Mesenchymal stem cell (in vitro differentiated cells and primary cell): ENCODE measurements around the gene DDX42.

Source experiments
- DNase-seq: peaks from one replicate; pipeline ENCODE4 v3.0.0-alpha.2; 2013
- H2AFZ ChIP-seq: one replicate; pipeline ENCODE4 v1.6.1; 2013; ENCODE audit warnings: low read depth, mild to moderate bottlenecking, control low read depth, inconsistent platforms, low read length, moderate library complexity
- H2AK5ac ChIP-seq: 2 replicates; pipeline ENCODE4 v1.6.1; 2013; ENCODE audit warnings: low read length, moderate library complexity, mild to moderate bottlenecking, inconsistent platforms; ENCODE audit not compliant: severe bottlenecking
- H2BK120ac ChIP-seq: one replicate; pipeline ENCODE4 v1.6.1; 2013; ENCODE audit warnings: low read depth, mild to moderate bottlenecking, inconsistent platforms, low read length, moderate library complexity
- H2BK12ac ChIP-seq, 2 experiments: one replicate each; pipeline ENCODE4 v1.6.1; 2013; ENCODE audit warnings: inconsistent platforms in 2 of 2, low read length in 2 of 2, mild to moderate bottlenecking in 2 of 2, moderate library complexity in 2 of 2, control low read depth in 1 of 2
- H2BK15ac ChIP-seq: one replicate; pipeline ENCODE4 v1.6.1; 2013; ENCODE audit warnings: mild to moderate bottlenecking, low read depth, inconsistent platforms; ENCODE audit not compliant: poor library complexity, severe bottlenecking
- H2BK5ac ChIP-seq: 2 replicates; pipeline ENCODE4 v1.6.1; 2013; ENCODE audit warnings: low read depth, mild to moderate bottlenecking, low read length, control low read depth, inconsistent platforms; ENCODE audit not compliant: poor library complexity, severe bottlenecking
- H3K14ac ChIP-seq, 2 experiments: one replicate each; pipeline ENCODE4 v1.6.1; 2013; ENCODE audit warnings: inconsistent platforms in 2 of 2, low read length in 2 of 2, control low read depth in 1 of 2, mild to moderate bottlenecking in 1 of 2, moderate library complexity in 1 of 2
- H3K18ac ChIP-seq, 2 experiments: one replicate each; pipeline ENCODE4 v1.6.1; 2013; ENCODE audit warnings: inconsistent platforms in 2 of 2, low read length in 2 of 2, control low read depth in 1 of 2, low read depth in 1 of 2, mild to moderate bottlenecking in 1 of 2
- H3K23ac ChIP-seq, 2 experiments: one replicate each; pipeline ENCODE4 v1.6.1; 2013; ENCODE audit warnings: inconsistent platforms in 2 of 2, low read length in 2 of 2, mild to moderate bottlenecking in 2 of 2, moderate library complexity in 2 of 2, control low read depth in 1 of 2
- H3K27ac ChIP-seq: 2 replicates; pipeline ENCODE4 v1.5.1; 2013; ENCODE audit warnings: mild to moderate bottlenecking, moderate library complexity, low read length, control low read depth, inconsistent platforms; ENCODE audit not compliant: poor library complexity, severe bottlenecking
- H3K27me3 ChIP-seq, 2 experiments: 2 replicates each; pipeline versions ENCODE4 v1.6.1 to v1.7.0; 2013; ENCODE audit warnings: low read length in 2 of 2, mild to moderate bottlenecking in 2 of 2, moderate library complexity in 2 of 2, control low read depth in 1 of 2, inconsistent platforms in 1 of 2; ENCODE audit not compliant: control insufficient read depth in 1 of 2, insufficient read depth in 1 of 2
- H3K36me3 ChIP-seq, 2 experiments: 2 replicates each; pipeline versions ENCODE4 v1.6.1 to v1.7.0; 2013; ENCODE audit warnings: low read length in 2 of 2, control low read depth in 1 of 2, inconsistent platforms in 1 of 2, low read depth in 1 of 2, mild to moderate bottlenecking in 1 of 2; ENCODE audit not compliant: insufficient read depth in 2 of 2, control insufficient read depth in 1 of 2
- H3K4ac ChIP-seq, 2 experiments: one replicate each; pipeline ENCODE4 v1.6.1; 2013; ENCODE audit warnings: inconsistent platforms in 2 of 2, low read length in 2 of 2, mild to moderate bottlenecking in 2 of 2, moderate library complexity in 2 of 2, control low read depth in 1 of 2, low read depth in 1 of 2
- H3K4me1 ChIP-seq: 2 replicates; pipeline ENCODE4 v1.6.1; 2013; ENCODE audit warnings: low read depth, low read length, control low read depth; ENCODE audit not compliant: control insufficient read depth, insufficient read depth
- H3K4me2 ChIP-seq: 2 replicates; pipeline ENCODE4 v1.6.1; 2013; ENCODE audit warnings: low read length, mild to moderate bottlenecking, inconsistent platforms; ENCODE audit not compliant: poor library complexity, severe bottlenecking
- H3K4me3 ChIP-seq, 2 experiments: 2 replicates each; pipeline versions ENCODE4 v1.5.1 to v1.7.0; 2013; ENCODE audit warnings: low read length in 2 of 2, mild to moderate bottlenecking in 2 of 2, control low read depth in 1 of 2, low read depth in 1 of 2; ENCODE audit not compliant: insufficient read depth in 1 of 2
- H3K79me1 ChIP-seq: replicated peaks from 2 replicates; pipeline ENCODE4 v1.6.1; 2013; ENCODE audit warnings: mild to moderate bottlenecking, control low read depth, low read length, inconsistent platforms; ENCODE audit not compliant: poor library complexity, severe bottlenecking
- H3K9ac ChIP-seq: 2 replicates; pipeline ENCODE4 v1.7.0; 2013; ENCODE audit warnings: mild to moderate bottlenecking, low read length, moderate library complexity
- H3K9me3 ChIP-seq: 2 replicates; pipeline ENCODE4 v1.7.0; 2013; ENCODE audit warnings: mild to moderate bottlenecking, low read length; ENCODE audit not compliant: control insufficient read depth
- H4K8ac ChIP-seq: one replicate; pipeline ENCODE4 v1.6.1; 2013; ENCODE audit warnings: inconsistent platforms, mild to moderate bottlenecking, low read length, moderate library complexity
- H4K91ac ChIP-seq: one replicate; pipeline ENCODE4 v1.6.1; 2013; ENCODE audit warnings: mild to moderate bottlenecking, low read length, inconsistent platforms
- WGBS: methylation state at CpG from one replicate; pipeline ENCODE4 v1.1.7; 2013; ENCODE audit warnings: mixed read lengths; 5-methylcytosine and 5-hydroxymethylcytosine counted together

The DDX42 gene

DNA sequence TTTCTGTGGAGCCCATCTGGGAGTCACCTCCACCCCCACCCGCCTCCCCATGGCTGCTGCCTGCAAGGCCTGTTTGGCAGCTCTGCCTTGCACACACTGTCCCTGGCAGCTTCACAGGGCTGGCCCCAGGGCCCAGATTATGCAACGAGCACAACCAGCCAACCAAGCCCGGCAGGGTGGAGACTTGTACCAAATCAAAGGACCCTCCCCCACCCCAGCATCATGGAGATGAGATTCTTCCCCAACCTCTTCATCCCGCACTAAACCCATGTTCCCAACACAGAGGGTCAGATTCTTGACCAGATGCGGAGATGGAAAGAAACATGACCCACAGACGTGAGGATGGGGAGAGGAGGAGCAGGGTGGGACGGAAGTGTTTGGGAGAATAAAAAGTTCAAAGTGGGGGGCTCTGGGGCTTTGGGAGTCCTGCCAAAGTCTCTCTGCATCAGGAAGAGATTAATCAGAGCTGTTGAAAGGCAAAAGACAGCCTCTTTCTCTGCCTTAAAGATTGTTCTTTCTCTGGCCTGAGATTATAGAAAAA is 64.7 kb downstream of the DDX42 start:
- no peak overlapping the region for H2AK5ac ChIP-seq
- peak; percentile 20 for DNase-seq
- H3K4me3 ChIP-seq, result peak overlapping the region in 1 of 2 experiments; percentile 60
- no peak overlapping the region for H2BK15ac ChIP-seq
- H3K27me3 ChIP-seq, result no peaks in the 10 kb centered on the region
- peaks cover 37% of the 10 kb centered on the region for H3K79me1 ChIP-seq
- H3K14ac ChIP-seq, result no peak overlapping the region
- no peak overlapping the region for H3K4me2 ChIP-seq
- H2BK120ac ChIP-seq, result no peak overlapping the region
- no peaks in the 10 kb centered on the region for H3K9me3 ChIP-seq
- H3K18ac ChIP-seq, result no peak overlapping the region
- H4K8ac ChIP-seq, result no peak overlapping the region
- WGBS, result 76% methylated on average over 7 of the region's 7 CpGs
- no peak overlapping the region for H2BK12ac ChIP-seq
- H3K27ac ChIP-seq, result no peak overlapping the region
- H2AFZ ChIP-seq, result no peak overlapping the region
- H2BK5ac ChIP-seq, result no peak overlapping the region
- H4K91ac ChIP-seq, result peak overlapping the region; percentile 54
- H3K4ac ChIP-seq, result no peak overlapping the region
- H3K9ac ChIP-seq, result peak overlapping the region; percentile 77
- H3K4me1 ChIP-seq, result peaks cover 35% of the 10 kb centered on the region
- H3K23ac ChIP-seq, result peak overlapping the region in 1 of 2 experiments; percentile 27
- H3K36me3 ChIP-seq, result peaks cover 38 to 43% of the 10 kb centered on the region in 2 experiments

DNA sequence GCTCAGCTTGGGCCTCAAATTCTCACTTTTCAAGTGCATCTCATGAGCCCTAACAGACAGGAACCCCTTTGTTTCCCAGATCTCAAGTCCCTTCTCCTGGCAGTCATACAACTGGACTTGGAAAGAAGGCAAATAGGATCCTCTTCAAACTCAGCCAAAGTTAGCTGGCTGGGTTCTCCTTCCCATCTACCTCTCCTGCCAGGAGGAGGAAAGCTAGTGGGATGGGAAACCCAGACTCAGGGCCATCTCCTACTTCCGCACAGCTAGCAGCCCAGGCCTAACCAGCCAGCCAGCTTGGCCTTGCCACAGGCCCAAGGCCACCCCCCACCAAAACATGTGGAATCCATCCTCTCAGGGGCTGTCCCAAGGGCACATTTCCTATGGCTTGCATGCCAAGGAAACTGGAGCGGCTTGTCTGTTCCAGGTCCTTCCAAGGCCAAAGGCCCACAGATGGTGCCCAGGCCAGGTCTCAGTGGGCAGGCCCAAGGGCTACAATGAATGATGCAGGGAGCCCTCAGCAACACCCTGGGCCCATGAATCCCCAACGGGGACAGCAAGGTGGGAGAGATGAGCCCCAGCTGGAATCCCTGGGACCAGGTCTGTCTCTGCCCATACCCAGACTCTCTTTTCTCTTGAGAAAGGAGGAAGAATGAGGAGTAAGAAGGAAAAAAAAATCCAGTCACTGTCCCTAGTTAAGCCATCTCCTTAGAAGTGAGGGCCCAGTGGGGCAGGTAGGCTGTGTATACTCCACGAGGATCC is 66.8 kb downstream of the DDX42 start:
- Histone ChIP-seq H3K36me3 (peaks cover 17 to 27% of the 10 kb centered on the region in 2 experiments), H2AFZ (no peak overlapping the region), H3K79me1 (peaks cover 31% of the 10 kb centered on the region), H3K27me3 (no peaks in the 10 kb centered on the region), H3K9ac (peak overlapping the region; percentile 95), H2BK120ac (no peak overlapping the region), H3K23ac (peak overlapping the region in 1 of 2 experiments; percentile 47), H3K18ac (peak overlapping the region in 1 of 2 experiments; percentile 71), H3K4me2 (peak overlapping the region; percentile 97), H2BK5ac (no peak overlapping the region), H2AK5ac (no peak overlapping the region), H3K4me1 (peaks cover 33% of the 10 kb centered on the region), H3K4me3 (peak overlapping the region in 1 of 2 experiments; percentile 96), H3K4ac (peak overlapping the region in 1 of 2 experiments; percentile 15), H2BK12ac (peak overlapping the region in 1 of 2 experiments; percentile 29), H3K9me3 (no peaks in the 10 kb centered on the region), H3K27ac (peak overlapping the region; percentile 79), H2BK15ac (peak overlapping the region; percentile 9), H3K14ac (no peak overlapping the region), H4K8ac (peak overlapping the region; percentile 19), H4K91ac (no peak overlapping the region)
- peak; percentile 11 for DNase-seq
- 83% methylated on average over 3 of the region's 4 CpGs for WGBS

DNA sequence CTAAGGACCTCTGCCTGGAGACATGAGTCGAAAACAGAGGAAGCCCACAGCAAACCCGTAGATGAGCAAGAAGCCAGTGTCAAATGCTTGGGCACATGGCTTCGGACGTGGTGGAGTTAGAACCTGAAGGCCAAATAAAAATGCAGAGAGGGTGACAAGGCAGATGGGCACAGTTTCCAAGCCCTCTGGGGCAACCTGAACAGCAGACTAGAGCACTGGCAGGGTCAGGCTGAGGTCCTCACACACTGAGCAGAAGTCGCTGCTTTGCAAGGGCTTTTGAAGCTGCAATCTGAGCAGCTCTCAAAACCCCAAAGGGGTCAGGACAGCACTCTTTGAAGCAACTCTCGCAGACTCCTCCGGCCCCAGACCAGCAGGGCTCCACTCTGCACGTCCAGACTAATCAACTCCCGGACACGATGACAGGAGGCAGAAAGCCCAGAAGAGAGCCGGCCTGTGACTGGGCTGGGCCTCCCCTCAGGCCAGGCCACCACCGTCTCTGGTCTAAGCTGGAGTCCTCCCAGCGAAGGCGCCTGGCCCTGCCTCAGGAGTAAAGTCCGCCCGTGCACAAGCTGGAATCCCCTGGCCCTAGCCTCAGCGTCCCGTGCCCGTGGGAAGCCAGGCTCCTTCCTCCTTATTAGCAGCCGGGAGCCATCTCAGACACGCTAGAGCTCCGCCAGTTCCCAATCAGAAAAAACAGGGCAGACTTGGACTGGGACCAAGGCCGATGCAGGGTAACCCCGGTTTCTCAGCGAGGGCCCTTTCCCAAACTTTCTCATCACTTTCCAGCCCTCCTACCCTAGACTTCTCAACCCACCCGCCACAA is 67.6 kb downstream of the DDX42 start:
- H3K23ac ChIP-seq, result peak overlapping the region in 1 of 2 experiments; percentile 20
- H2BK15ac ChIP-seq, result no peak overlapping the region
- H3K4me2 ChIP-seq, result peak overlapping the region; percentile 97
- no peak overlapping the region for H2AK5ac ChIP-seq
- H3K27ac ChIP-seq, result peak overlapping the region; percentile 79
- H4K91ac ChIP-seq, result peak overlapping the region; percentile 71
- H4K8ac ChIP-seq, result peak overlapping the region; percentile 73
- peak overlapping the region; percentile 21 to 57 for H3K14ac ChIP-seq
- no peak overlapping the region for H2BK120ac ChIP-seq
- peak overlapping the region; percentile 29 for H2AFZ ChIP-seq
- H3K4ac ChIP-seq, result peak overlapping the region; percentile 57 to 85
- peaks cover 33% of the 10 kb centered on the region for H3K4me1 ChIP-seq
- peak; percentile 71 for DNase-seq
- peaks cover 9 to 21% of the 10 kb centered on the region in 2 experiments for H3K36me3 ChIP-seq
- H3K79me1 ChIP-seq, result peaks cover 27% of the 10 kb centered on the region
- no peaks in the 10 kb centered on the region for H3K9me3 ChIP-seq
- H3K9ac ChIP-seq, result peak overlapping the region; percentile 95
- H2BK12ac ChIP-seq, result peak overlapping the region in 1 of 2 experiments; percentile 40
- peak overlapping the region; percentile 71 to 88 for H3K18ac ChIP-seq
- no peaks in the 10 kb centered on the region for H3K27me3 ChIP-seq
- peak overlapping the region; percentile 75 for H2BK5ac ChIP-seq
- WGBS, result 8% methylated on average over 26 of the region's 26 CpGs
- H3K4me3 ChIP-seq, result peak overlapping the region; percentile 80 to 96
